NCI-H2196 (cell line): ENCODE data around the gene SYNE2.
"Not testable (repeated sequence)": the region's sequence is repeated elsewhere in the genome, so short reads cannot be mapped to it uniquely, and the experiment has no call there.

Experiments used
- DNase-seq: peaks from one replicate; lab custom pipeline; 2025; ENCODE audit not compliant: unreplicated experiment; lab: John Stamatoyannopoulos, UW

The SYNE2 gene

DNA sequence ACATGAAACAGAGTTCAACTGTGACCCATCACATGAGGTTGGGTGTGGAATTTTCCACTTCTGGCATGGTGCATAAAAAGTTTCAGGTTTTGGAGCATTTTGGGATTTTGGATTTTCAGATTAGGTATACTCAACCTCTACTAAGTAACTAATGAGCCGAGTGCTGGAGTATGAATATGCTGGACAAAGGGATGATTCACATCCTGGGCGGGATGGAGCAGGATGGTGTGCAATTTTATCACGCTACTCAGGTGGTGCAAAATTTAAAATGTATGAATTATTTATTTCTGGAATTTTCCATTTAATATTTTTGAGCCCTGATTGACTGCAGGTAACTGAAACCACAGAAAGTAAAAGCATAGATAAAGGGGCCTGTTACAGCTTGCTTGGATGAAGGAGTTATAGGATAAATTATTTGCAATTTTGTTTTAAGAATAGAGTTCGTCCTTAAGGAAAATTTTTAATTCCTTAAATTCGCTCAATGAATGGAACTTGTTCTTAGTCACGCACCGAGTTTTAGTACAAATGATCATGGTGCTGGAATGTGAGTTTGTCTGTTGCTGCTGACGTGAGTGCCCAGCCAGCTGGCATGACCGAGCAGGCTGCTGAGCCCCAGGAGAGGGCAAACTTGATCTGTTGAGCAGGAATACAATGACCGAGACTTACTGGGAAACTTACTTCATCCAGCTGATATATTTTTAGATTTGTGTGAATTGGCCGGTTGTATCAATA is 265.0 kb downstream of the SYNE2 start:
- DNase-seq: no peak

DNA sequence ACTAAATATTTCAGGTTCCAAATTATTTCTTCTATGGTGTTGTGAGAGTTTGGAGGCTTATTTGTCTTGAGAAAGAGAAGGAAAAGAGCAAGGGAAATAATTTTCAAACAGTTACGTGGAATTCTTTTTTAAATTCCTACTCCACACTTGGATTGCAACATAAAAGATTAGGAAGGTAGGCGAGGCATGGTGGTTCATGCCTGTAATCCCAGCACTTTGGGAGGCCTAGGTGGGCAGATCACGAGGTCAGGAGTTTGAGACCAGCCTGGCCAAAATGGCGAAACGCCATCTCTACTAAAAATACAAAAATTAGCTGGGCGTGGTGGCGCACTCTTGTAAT is 265.6 kb downstream of the SYNE2 start:
- DNase-seq: not testable (repeated sequence)

DNA sequence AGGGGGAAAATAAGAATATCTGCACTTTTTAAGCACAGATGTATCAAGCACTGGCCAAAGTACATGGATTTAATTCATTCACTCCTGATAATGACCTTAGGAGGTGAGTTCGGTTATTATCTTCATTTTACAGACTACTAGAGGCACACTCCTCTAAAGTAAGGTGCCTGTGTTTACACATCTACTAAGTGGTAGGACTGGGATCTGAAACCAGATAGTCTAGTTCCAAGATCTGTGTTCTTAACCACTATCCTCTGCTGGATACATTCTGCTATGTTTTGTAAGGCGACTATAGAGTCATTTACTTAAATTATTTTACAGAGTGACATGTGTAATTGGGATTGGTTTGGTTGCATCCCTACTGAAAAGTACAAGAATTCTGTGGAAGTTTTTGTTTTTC is 266.1 kb downstream of the SYNE2 start:
- no peak for DNase-seq

DNA sequence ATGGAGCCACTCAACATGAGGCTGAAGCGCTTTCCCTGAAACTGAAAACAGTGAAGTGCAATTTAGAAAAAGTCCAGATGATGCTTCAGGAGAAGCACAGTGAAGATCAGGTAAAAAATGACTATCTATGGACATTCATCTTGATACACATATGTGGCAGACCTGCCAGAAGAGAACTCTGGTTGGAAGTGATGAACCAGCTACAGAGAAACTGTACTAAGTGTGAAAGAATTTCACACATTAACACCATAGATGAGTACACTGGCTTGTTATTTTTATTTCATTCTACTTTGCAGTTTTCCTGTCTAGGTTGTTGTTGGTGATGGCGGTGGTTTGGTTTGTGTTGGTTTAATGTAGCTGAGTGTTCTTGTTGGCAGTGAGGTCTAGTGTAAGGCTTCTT is 266.7 kb downstream of the SYNE2 start:
- DNase-seq: no peak

DNA sequence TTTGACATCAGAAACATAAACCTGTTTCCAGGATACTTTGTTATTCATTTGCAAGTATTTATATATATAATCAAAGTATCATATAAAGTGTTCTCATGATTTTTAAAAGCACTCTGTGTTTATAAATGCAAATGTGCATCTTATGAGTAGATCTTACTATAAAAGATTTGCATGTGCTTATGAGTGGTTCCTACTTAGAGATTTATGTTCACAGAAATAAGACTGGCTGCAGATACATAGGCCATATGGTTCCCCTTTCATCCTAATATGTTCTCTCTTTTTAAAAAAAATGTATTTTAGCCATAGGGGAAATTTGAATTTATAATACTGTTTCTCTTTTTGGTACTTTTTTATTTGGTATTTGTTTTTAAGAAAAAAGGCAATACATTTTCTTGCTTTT is 267.2 kb downstream of the SYNE2 start:
- no peak for DNase-seq

DNA sequence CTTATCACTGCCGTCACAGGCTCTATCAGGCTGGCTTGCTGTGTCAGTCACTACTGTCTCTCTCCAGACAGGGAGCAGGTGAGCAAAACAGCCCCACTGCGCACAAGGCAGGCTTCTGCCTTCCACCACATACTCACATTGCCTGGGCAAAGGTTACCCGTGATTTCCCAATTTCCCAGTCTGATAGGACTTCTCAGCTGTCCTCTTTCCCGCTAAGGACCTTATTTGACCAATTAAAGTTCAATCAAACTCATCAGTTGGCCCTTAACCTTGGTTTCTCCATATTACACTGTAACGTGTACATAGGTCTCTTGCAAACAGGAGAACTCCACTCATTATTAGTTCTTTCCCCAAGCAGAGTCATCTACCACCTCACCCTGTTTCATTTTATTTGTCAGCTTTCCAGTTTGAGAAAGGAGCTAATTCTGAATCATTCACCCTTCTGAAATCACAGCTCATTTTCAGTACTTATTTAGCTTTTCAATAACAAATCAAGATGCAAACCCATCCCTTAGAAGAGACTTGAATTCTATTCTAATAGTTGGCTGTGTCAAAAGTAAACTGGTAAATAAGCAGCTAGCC is 270.5 kb downstream of the SYNE2 start:
- no peak for DNase-seq

DNA sequence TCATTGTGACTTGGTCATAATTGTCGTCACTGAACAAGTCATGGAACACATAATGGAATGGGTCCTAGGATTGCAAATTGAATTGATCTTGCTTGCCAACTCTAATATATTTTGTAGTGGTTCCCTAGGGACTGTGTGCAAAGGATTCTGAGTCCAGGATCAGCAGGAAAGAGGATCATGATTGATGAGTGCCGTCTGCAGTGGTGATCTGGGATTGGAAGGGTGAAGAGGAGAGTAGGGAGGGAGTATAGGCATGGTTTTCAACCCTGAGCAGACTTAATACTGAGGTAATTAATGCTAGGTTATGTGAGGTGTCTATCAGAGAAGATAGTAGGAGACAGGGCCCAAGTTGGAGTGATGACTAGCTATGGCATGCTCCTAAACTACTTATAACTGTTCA is 272.5 kb downstream of the SYNE2 start:
- DNase-seq: no peak

DNA sequence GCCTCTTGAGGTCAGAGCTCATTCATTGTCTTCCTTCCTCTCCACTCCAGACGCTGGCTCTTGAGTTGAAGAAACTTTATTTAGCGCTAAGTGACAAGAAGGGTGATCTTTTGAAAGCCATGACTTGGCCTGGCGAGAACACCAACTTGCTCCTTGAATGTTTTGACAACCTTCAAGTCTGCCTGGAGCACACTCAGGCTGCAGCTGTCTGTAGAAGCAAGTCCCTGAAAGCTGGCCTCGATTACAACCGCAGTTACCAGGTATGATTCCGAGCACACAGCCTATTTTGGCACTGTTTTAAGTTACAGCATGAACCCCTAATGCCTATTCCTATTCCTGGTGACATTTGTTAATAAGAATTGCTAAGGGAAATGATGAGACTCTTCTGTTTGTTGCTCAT is 273.7 kb downstream of the SYNE2 start:
- DNase-seq: no peak

DNA sequence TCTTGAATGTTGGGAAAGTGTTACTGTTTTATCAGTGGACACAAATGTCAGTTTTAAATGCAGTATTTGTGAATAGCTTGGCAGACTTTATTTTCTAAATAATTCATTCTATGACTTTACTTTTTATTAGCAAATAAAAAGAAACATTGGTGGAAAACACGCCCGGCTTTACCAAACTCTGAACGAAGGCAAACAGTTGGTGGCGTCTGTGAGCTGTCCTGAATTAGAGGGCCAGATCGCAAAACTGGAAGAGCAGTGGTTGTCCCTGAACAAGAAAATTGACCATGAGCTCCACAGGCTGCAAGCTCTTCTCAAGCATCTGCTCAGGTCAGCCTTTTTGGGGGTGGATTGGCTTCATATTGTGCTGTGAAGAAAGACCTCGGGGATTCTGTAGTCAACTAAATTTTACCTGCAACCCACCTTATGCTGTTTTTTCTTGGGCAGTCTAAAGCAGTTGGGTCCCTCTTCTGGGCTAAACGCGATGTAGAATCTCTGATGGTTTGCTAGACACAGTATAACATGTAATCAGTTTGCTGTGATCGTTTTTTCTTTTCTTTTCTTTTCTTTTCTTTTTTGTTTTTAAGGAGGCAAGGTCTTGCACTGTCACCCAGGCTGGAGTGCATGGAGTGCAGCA is 285.0 kb downstream of the SYNE2 start:
- DNase-seq: no peak

DNA sequence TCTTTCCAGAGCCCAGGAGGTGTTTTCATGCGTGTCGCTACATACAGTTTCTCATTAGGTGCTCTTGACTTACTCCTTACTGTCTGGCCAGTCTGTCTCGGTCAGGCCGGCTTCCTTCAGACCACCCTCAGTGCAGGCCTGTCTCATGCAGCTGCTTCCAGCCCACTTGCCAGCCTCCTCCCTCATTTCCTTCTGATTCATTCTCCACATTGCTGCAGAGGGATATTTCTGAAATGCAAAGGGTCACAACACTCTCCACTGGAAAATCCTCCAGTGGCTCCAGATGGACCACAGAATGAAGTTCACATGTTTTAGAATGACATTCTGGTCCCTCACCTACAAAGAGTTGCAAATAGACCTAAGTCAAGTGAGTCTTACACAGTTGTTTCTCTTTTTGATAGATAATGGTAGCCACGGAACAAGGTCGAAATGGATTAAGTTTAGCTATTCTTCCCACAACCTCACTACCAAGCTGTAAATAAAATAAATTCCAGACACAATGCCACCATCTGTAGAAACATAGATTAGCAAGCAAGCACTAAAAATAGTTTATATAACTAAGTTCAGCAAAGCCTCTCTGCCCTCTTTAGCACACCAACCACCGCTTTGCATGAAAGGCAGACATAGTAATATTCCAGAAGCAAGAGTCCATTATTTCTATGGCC is 294.5 kb downstream of the SYNE2 start:
- no peak for DNase-seq

DNA sequence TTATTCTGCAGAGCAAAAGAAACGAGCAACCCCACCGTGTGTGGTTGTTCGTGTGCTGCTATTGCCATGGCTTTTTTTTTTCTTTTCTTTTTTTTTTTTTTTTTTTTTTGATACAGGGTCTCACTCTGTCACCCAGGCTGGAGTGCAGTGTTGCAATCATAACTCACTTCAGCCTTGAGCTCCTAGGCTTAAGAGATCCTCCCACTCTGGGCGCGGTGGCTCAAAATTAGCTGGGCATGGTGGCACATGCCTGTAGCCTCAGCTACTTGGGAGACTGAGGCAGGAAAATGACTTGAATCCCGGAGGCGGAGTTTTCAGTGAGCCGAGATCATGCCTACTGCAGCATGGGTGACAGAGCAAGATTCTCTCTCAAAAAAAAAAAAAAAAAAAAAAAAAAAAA is 297.1 kb downstream of the SYNE2 start:
- DNase-seq: no peak

DNA sequence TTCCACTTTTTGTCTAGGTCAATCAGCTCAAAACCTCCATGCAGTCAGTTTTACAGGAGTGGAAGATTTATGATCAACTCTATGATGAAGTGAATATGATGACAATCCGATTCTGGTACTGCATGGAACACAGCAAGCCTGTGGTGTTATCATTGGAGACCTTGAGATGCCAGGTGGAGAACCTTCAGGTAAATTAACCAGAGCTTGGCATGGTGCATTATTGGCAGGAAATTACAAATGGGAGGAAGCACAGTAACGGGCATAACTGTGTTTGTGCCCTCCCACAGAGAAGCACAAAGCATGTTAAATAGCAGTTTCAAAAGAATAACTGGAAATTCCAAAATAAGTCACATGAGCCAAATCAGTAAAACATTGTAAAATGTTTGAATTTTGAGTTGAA is 305.8 kb downstream of the SYNE2 start:
- no peak for DNase-seq

DNA sequence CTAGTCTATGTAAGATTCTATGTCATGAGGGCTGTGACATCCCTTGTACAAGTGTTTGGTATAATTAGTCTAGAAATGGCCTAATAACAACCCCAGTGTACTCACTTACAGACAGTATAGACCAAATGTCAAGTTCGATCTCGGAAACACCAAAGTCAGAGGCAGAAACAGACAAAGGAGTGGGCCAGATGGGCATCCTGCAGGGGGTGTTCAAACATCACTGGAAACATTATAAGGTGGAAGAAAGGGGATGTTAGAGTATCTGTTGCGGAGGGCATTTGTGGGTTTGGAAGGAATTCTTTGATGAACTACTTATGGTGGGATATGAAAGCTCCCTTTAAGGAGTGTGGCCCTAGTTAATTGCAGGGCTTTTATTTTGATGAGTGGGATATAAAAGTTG is 306.8 kb downstream of the SYNE2 start:
- DNase-seq: no peak

DNA sequence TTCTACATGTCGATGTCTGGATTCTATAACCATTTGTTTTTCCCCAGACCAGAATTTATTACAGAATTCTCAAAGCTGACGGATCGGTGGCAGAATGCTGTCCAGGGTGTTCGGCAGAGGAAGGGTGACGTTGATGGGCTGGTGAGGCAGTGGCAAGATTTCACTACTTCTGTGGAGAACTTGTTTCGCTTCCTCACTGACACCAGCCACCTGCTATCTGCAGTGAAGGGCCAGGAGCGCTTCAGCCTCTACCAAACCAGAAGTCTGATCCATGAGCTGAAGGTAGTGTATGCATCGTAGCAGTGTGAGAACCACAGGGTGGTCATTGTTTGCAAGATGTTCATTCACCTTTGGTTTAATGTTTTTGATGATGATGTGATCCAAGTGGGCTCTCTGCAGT is 317.4 kb downstream of the SYNE2 start:
- no peak for DNase-seq

DNA sequence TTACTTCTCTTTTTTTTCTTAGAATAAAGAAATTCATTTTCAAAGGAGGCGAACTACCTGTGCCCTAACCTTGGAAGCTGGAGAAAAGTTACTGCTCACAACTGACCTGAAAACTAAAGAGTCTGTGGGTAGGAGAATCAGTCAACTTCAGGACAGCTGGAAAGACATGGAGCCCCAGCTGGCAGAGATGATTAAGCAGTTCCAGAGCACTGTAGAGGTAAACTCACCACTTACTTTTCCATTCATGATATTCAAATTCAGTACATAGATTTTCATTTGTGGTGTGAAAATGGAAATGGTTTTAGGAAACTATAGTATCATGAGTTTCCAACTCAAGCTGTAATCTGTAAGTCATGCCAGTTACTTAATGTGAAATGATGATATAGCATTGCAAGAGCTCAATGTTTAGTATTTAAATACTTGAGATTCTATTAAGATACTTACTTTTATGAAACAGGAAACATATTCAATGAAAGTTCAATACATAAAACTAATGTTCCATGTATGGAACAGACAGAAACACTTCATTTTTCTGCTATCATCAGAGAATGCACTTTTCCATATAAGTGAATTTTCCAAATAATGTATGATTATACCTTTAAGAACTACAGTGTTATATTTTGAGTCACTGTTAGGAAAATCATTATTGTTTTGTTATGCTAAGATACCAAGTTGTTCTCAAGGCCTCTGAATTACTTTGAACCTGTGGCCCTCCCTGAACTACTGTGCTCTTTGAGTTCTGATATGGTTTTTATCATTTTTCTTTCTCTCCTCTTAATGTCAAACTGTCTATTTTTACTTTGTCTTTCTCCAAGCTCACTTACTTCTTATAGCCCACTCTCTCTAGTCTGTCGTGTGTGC is 322.3 kb downstream of the SYNE2 start:
- no peak for DNase-seq

DNA sequence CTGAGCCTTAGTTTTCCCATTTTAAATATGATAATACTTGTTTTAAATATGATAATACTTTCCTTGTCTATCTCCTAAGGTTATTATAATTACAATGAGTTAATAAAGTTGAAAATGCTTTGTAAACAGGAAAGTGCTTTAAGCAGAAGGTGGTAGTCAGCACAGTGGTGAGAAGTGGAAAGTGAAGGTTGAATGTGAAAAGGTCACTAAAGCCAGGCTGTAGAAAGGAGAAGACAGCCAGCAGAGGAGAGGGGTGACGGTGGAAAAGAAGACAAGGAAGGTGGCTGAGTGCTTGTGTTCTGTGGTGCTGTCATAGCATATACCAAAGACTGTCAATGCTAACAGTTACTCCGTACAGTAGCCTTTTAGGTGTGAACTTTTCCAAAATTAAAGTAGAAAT is 323.5 kb downstream of the SYNE2 start:
- DNase-seq: no peak

DNA sequence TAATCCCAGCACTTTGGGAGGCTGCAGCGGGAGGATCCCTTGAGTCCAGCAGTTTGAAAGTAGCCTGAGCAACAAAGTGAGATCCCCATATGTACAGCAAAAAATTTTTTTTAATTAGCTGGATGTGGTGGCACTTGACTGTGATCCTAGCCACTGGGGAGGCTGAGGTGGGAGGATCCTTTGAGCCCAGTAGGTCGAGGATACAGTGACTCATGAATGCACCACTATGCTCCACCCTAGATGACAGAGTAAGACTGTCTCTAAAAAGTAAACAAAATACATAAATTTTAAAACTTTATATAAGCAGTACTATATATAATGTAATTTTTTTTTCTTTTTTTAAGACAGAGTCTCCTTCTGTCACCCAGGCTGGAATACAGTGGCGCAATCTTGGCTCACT is 326.0 kb downstream of the SYNE2 start:
- DNase-seq: no peak

DNA sequence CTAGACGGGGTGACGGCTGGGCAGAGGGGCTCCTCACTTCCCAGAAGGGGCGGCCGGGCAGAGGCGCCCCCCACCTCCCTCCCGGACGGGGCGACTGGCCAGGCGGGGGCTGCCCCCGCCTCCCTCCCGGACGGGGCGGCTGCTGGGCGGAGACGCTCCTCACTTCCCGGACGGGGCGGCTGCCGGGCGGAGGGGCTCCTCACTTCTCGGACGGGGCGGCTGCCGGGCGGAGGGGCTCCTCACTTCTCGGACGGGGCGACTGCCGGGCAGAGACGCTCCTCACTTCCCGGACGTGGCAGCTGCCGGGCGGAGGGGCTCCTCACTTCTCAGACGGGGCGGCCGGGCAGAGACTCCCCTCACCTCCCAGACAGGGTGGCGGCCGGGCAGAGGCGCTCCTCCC is 330.1 kb downstream of the SYNE2 start:
- not testable (repeated sequence) for DNase-seq

DNA sequence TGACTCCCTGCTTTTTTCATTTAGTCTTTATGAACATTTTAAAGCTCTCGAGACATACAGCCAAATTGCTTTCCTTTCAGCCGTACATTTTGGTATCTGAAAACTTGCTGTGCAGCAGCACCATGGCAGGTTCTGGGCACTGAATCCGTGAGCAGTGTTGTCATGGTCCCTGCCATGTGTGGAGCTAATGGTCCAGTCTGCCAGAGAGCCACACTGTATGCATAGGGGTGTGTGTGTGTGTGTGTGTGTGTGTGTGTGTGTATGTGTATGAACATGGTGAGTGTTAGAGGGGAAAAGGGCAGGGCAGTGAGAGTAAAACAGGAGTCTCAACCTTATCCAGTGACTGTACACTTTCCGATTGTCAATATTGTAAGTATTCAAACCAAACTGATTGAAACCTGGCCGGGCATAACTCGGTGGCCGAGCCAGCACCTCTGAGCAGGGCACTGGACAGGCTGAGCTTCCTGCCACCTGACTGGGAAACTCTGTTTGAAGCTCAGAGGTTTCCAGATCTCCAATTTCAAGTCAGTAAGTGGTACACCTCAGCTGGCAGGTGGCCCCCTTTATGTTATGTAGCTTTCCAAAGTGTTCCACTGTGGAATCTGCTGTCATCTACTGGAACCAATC is 331.4 kb downstream of the SYNE2 start:
- no peak for DNase-seq

DNA sequence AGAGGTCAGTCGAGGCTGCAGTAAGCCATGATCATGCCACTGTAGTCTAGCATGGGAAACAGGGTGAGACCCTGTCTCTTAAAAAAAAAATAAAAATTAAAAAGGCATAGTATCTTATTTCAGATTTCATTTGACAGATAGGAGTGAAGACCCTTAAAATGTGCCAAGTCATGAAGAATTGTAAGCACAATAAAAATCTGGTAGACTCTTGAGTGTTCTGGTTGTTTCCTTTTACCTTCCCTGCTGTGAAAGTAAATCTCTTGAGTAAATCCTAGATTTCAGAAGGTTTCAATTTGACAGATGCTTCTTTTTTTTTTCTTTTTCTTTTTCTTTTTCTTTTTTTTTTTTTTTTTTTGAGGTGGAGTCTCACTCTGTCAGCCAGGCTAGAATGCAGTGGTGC is 332.4 kb downstream of the SYNE2 start:
- no peak for DNase-seq
